Peyer's patch (tissue), 4 donors: ENCODE results near the gene PLEKHM2. TPM values are rescaled to one million over a fixed set of nuclear protein-coding genes. Genes with fewer than 3 reads are reported as not detected.

ENCODE experiments used
- DNase-seq, 3 donors: peaks; one replicate each; pipeline ENCODE4 v3.0.0-alpha.2; 2017 to 2019
- H3K27ac ChIP-seq, 4 donors: fragments of 200-600 bp; sonication (generic); one replicate each; pipeline ENCODE4 v1.5.1; 2016 to 2019
- H3K27me3 ChIP-seq, 2 donors: fragments of 200-600 bp; sonication (generic); one replicate each; pipeline ENCODE4 v1.5.1; 2019
- H3K36me3 ChIP-seq, 3 donors: fragments of 200-600 bp; sonication (generic); one replicate each; pipeline ENCODE4 v1.5.1; 2016 to 2019
- H3K4me1 ChIP-seq, 4 donors: fragments of 200-600 bp; sonication (generic); one replicate each; pipeline ENCODE4 v1.5.1; 2016 to 2019
- H3K4me3 ChIP-seq, 4 donors: fragments of 200-600 bp; sonication (generic); 1 replicate in 3 of 4; 2 replicates in 1 of 4; pipeline ENCODE4 v1.5.1; 2016 to 2019; ENCODE audit warnings: mild to moderate bottlenecking in 1 of 4
- H3K9me3 ChIP-seq, 4 donors: fragments of 200-600 bp; sonication (generic); one replicate each; pipeline ENCODE4 v1.5.1; 2016 to 2019; ENCODE audit warnings: mild to moderate bottlenecking in 1 of 4
- POLR2A ChIP-seq, 2 donors: fragments of 450-650 bp; IDR thresholded peaks; one replicate each; pipeline ENCODE4 v1.5.1; 2017; ENCODE audit warnings: antibody characterized with exemption in 2 of 2, mild to moderate bottlenecking in 2 of 2, moderate library complexity in 2 of 2
- total RNA-seq, 4 donors: library from RNA; depleted of rRNA; stranded (reverse); fragments of >200 nt; gene quantifications; one replicate each; pipeline ENCODE4 v1.1.0, GENCODE V29; 2016
- TF ChIP-seq, protein P1 (sequence below), 6 experiments: fragments of 450-650 bp in 4 of 6; fragments of 200-600 bp in 2 of 6; sonication (generic) in 1 of 6; IDR thresholded peaks; one replicate each; pipeline ENCODE4 v1.5.1; 2017 to 2019; ENCODE audit warnings: antibody characterized with exemption in 6 of 6, mild to moderate bottlenecking in 3 of 6, moderate library complexity in 1 of 6

PLEKHM2 gene
- total RNA-seq, 4 donors from 2014 or later, result 20.0 to 63.5 (median 37.7) TPM

GRCh38 chr1:15740924-15741850, 57.1 kb downstream of the PLEKHM2 start:
- peak; percentile 75 to 95 (median 94) for DNase-seq
- Histone ChIP-seq H3K27ac (peak overlapping the region in 3 of 4 donors; percentile 70 to 88 (median 85)), H3K4me3 (peak overlapping the region in 2 of 4 donors; percentile 1 to 52)

DNA sequence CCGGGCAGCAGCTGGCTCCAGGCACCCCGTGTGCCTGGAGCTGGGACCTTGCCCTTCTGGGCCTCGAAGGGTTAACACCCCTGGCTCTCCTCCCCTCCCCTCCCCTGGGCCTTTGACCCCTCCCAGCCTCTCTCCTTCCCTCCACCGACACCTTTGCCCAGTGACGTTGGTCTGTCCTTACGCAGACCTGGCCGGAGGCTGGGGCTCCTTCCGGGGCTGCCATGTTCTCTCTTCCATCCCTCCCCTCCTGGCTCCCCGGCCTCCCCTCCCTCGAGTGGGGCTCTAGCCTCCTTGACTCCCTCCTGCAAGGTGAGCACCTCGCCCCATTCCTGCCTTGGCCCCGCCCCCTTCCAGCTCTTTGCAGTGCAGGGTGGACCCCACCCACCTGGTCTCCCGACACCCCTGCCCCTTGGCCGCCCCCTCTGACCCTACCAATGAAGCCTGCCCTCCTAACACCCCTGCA, 58.2 kb downstream of the PLEKHM2 start, which contains the start of gene TMEM82:
TMEM82 (plus strand) TSS at position 161 of the 463 bp plus-strand sequence; CDS start at position 222, 61 bp downstream.
- H3K27ac ChIP-seq, result peak within 1 kb of the TSS in 3 of 4 donors; percentile 70 to 88 (median 85)
- peak within 1 kb of the TSS in 3 of 4 donors; percentile 15 to 52 (median 49) for H3K4me3 ChIP-seq
- H3K4me1 ChIP-seq, result peaks cover 0 to 23% (median 3%) of the 10 kb centered on the region in 4 donors
- TF ChIP-seq, protein P1, sequence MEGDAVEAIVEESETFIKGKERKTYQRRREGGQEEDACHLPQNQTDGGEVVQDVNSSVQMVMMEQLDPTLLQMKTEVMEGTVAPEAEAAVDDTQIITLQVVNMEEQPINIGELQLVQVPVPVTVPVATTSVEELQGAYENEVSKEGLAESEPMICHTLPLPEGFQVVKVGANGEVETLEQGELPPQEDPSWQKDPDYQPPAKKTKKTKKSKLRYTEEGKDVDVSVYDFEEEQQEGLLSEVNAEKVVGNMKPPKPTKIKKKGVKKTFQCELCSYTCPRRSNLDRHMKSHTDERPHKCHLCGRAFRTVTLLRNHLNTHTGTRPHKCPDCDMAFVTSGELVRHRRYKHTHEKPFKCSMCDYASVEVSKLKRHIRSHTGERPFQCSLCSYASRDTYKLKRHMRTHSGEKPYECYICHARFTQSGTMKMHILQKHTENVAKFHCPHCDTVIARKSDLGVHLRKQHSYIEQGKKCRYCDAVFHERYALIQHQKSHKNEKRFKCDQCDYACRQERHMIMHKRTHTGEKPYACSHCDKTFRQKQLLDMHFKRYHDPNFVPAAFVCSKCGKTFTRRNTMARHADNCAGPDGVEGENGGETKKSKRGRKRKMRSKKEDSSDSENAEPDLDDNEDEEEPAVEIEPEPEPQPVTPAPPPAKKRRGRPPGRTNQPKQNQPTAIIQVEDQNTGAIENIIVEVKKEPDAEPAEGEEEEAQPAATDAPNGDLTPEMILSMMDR (IDR thresholded peaks at IDR 0.05), result no peak
- peak; percentile 66 to 88 for TF ChIP-seq POLR2A (IDR thresholded peaks at IDR 0.05)
- peaks cover 0 to 6% (median 0%) of the 10 kb centered on the region in 3 donors for H3K36me3 ChIP-seq
- DNase-seq, result peak in 2 of 3 donors; percentile 86
- H3K27me3 ChIP-seq, result no peaks in the 10 kb centered on the region
- H3K9me3 ChIP-seq, result no peaks in the 10 kb centered on the region

More at GRCh38 chr1:15740924-15741850, 57.1 kb downstream of the PLEKHM2 start:
- Histone ChIP-seq H3K9me3 (no peaks in the 10 kb centered on the region), H3K27me3 (no peaks in the 10 kb centered on the region), H3K36me3 (peaks cover 0 to 6% (median 0%) of the 10 kb centered on the region in 3 donors), H3K4me1 (peaks cover 0 to 28% (median 3%) of the 10 kb centered on the region in 4 donors)
- TF ChIP-seq, protein P1 (IDR thresholded peaks at IDR 0.05), result peak; percentile 74 to 98 (median 91)
- TF ChIP-seq POLR2A (IDR thresholded peaks at IDR 0.05), result peak; percentile 51 to 86

DNA sequence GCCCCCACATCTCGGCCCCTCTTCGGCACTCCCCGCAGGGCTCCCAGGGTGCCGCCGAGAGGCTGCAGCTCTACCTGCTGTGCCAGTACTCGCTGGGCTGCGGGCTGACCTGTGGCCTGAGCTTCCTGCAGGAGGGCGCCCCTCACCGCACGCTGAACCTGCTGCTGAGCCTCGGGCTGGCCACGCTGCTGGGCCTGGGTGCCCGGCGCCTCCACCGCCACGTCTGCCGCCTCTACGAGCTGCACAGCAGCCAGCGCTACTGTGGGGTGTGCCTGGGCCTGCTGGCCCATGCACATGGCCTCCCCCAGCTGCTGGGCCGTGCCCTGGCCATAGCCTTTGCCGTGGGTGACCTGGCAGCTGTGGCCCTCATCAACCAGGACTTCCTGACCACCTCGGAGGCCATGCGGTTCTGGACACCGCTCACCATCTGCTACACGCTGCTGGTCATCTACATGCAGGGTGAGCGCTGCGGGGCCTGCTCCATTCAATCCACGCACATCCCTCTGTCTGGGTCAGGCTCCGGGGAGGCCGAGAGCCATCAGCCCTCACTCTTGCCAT, 60.1 kb downstream of the PLEKHM2 start:
- TF ChIP-seq, protein P1 (IDR thresholded peaks at IDR 0.05), result no peak
- TF ChIP-seq POLR2A (IDR thresholded peaks at IDR 0.05), result no peak
- peaks cover 0 to 2% (median 0%) of the 10 kb centered on the region in 3 donors for H3K36me3 ChIP-seq

DNA sequence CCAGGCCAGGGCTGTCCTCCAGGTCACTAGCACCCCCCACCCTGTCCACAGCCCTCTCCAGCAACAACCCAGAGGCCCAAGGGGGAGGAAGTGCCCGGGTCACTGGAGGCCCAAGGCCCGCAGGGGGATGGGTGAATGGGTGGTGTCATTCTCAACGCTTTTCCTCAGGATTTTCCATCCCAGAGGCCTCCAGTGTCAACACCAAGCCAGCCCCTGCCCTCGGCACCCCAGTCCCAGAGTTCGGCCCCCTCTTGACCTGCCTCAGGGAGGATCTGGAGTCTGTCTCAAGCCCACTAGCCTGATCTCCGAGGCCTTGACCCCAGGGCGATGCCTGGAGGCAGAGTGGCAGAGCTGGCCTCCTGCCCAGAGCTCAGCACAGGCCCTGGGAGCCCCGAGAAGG, 63.3 kb downstream of the PLEKHM2 start:
- peaks cover 0 to 13% (median 0%) of the 10 kb centered on the region in 4 donors for H3K4me1 ChIP-seq
- no peaks in the 10 kb centered on the region for H3K9me3 ChIP-seq
- no peak for DNase-seq
- TF ChIP-seq, protein P1 (IDR thresholded peaks at IDR 0.05), result no peak
- TF ChIP-seq POLR2A (IDR thresholded peaks at IDR 0.05), result no peak
- no peaks in the 10 kb centered on the region for H3K27me3 ChIP-seq
- no peaks in the 10 kb centered on the region for H3K36me3 ChIP-seq
- no peak overlapping the region for H3K4me3 ChIP-seq
- H3K27ac ChIP-seq, result no peak overlapping the region

More for the DNA sequence above, 60.1 kb downstream of the PLEKHM2 start:
- Histone ChIP-seq H3K4me1 (peaks cover 0 to 17% (median 3%) of the 10 kb centered on the region in 4 donors), H3K4me3 (no peak overlapping the region), H3K27ac (no peak overlapping the region), H3K27me3 (no peaks in the 10 kb centered on the region), H3K9me3 (no peaks in the 10 kb centered on the region)
- DNase-seq, result no peak

DNA sequence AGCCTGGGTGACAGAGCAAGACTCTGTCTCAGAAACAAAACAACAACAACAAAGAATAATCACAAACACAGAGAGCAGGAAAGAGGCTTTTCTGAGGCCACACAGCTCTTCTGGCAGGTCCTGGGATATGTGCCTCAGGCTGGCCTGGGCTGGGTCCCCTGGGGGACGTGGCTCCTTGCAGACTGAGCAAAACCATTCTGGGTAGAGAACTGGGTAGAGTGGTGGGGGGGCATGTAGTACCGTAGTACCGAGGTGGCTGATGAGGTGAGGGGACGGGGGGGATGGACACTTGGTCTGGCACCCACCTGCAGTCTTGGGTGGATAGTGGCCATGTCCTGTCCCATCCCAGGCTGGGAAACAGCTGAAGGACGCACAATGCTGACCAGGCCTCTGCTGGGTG, 64.1 kb downstream of the PLEKHM2 start:
- H3K36me3 ChIP-seq, result no peaks in the 10 kb centered on the region
- no peak overlapping the region for H3K4me3 ChIP-seq
- DNase-seq, result no peak
- H3K9me3 ChIP-seq, result no peaks in the 10 kb centered on the region
- TF ChIP-seq POLR2A (IDR thresholded peaks at IDR 0.05), result no peak
- TF ChIP-seq, protein P1 (IDR thresholded peaks at IDR 0.05), result no peak
- H3K4me1 ChIP-seq, result peaks cover 0 to 13% (median 0%) of the 10 kb centered on the region in 4 donors
- H3K27ac ChIP-seq, result no peak overlapping the region
- no peaks in the 10 kb centered on the region for H3K27me3 ChIP-seq
